SK-N-SH treated with all-trans-retinoic acid at 6 μM for 48 hours (cell line): ENCODE measurements around the gene LMF2.

Source experiments
- ATAC-seq: fragments of 200-7000 bp; cut with Tn5 transposase; 3 replicates; pipeline ENCODE4 v1.9.1; 2020; ENCODE audit warnings: mild to moderate bottlenecking, moderate library complexity
- ARNTL ChIP-seq: fragments of 450-650 bp; formaldehyde crosslinking; IDR thresholded peaks from 2 replicates; pipeline ENCODE4 v1.5.0; 2020; ENCODE audit warnings: low read depth, mild to moderate bottlenecking, moderate library complexity, borderline replicate concordance
- CREB5 ChIP-seq: fragments of 250-450 bp; sonication (Bioruptor Pico); IDR thresholded peaks from 2 replicates; pipeline ENCODE4 v1.5.1; 2020; ENCODE audit warnings: low read depth, mild to moderate bottlenecking, moderate library complexity
- CSDC2 ChIP-seq: fragments of 250-450 bp; sonication (Bioruptor Pico); IDR thresholded peaks from 2 replicates; pipeline ENCODE4 v1.5.0; 2020; ENCODE audit warnings: mild to moderate bottlenecking, moderate library complexity
- CSRNP3 ChIP-seq: fragments of 250-450 bp; sonication (Bioruptor Pico); IDR thresholded peaks from 2 replicates; pipeline ENCODE4 v1.5.1; 2021; ENCODE audit warnings: mild to moderate bottlenecking, moderate library complexity
- ESRRG ChIP-seq: fragments of 250-450 bp; sonication (Bioruptor Pico); IDR thresholded peaks from 2 replicates; pipeline ENCODE4 v1.6.1; 2021; ENCODE audit warnings: mild to moderate bottlenecking
- GLIS3 ChIP-seq: fragments of 250-450 bp; sonication (Bioruptor Pico); IDR thresholded peaks from 2 replicates; pipeline ENCODE4 v1.5.0; 2020; ENCODE audit warnings: mild to moderate bottlenecking, moderate library complexity
- ISL1 ChIP-seq: fragments of 250-450 bp; sonication (Bioruptor Pico); IDR thresholded peaks from 2 replicates; pipeline ENCODE4 v2.1.2; 2022; ENCODE audit warnings: mild to moderate bottlenecking, moderate library complexity
- OSR1 ChIP-seq: fragments of 250-450 bp; sonication (Bioruptor Pico); IDR thresholded peaks from 2 replicates; pipeline ENCODE4 v1.8.0; 2022; ENCODE audit warnings: moderate library complexity, mild to moderate bottlenecking, inconsistent platforms
- POU6F1 ChIP-seq: fragments of 250-450 bp; sonication (Bioruptor Pico); IDR thresholded peaks from 2 replicates; pipeline ENCODE4 v1.8.0; 2021; ENCODE audit warnings: low read depth, mild to moderate bottlenecking, moderate library complexity, borderline replicate concordance
- RARB ChIP-seq: fragments of 250-450 bp; sonication (Bioruptor Pico); IDR thresholded peaks from 2 replicates; pipeline ENCODE4 v1.8.0; 2021; ENCODE audit warnings: mild to moderate bottlenecking, moderate library complexity
- TCF4 ChIP-seq: fragments of 250-450 bp; sonication (Bioruptor Pico); IDR thresholded peaks from 2 replicates; pipeline ENCODE4 v1.8.0; 2021; ENCODE audit warnings: mild to moderate bottlenecking, moderate library complexity, borderline replicate concordance
- TSHZ2 ChIP-seq: fragments of 250-450 bp; sonication (Bioruptor Pico); IDR thresholded peaks from 2 replicates; pipeline ENCODE4 v1.5.0; 2020; ENCODE audit warnings: mild to moderate bottlenecking, moderate library complexity
- ZC3H10 ChIP-seq: fragments of 250-450 bp; sonication (Bioruptor Pico); IDR thresholded peaks from 2 replicates; pipeline ENCODE4 v1.5.1; 2021; ENCODE audit warnings: mild to moderate bottlenecking, moderate library complexity
- ZFP3 ChIP-seq: fragments of 250-450 bp; sonication (Bioruptor Pico); IDR thresholded peaks from 2 replicates; pipeline ENCODE4 v1.5.0; 2020; ENCODE audit warnings: mild to moderate bottlenecking, moderate library complexity
- ZFP30 ChIP-seq: fragments of 450-650 bp; formaldehyde crosslinking; IDR thresholded peaks from 2 replicates; pipeline ENCODE4 v1.5.0; 2022; ENCODE audit warnings: mild to moderate bottlenecking, moderate library complexity
- ZNF70 ChIP-seq: fragments of 450-650 bp; formaldehyde crosslinking; IDR thresholded peaks from 2 replicates; pipeline ENCODE4 v1.5.0; 2020; ENCODE audit warnings: mild to moderate bottlenecking, moderate library complexity
- ZNF8 ChIP-seq: fragments of 450-650 bp; formaldehyde crosslinking; IDR thresholded peaks from 2 replicates; pipeline ENCODE4 v1.5.0; 2020; ENCODE audit warnings: mild to moderate bottlenecking, moderate library complexity

The LMF2 gene

GRCh38 chr22:50485221-50486131 is 22.0 kb downstream of the LMF2 start (continued):
- TF ChIP-seq CSRNP3 = no peak

- ATAC-seq = no peak
- TF ChIP-seq ZNF70 (CRISPR knock-in tag) (no peak), ESRRG (CRISPR knock-in tag) (no peak)
Measured at GRCh38 chr22:50483977-50484853, 23.3 kb downstream of the LMF2 start.

GRCh38 chr22:50483556-50483955 is 23.9 kb downstream of the LMF2 start:
- ATAC-seq = no peak
- no peak for TF ChIP-seq TSHZ2
- TF ChIP-seq ZNF70 (CRISPR knock-in tag) = no peak
- no peak for TF ChIP-seq ESRRG (CRISPR knock-in tag)
- no peak for TF ChIP-seq POU6F1 (CRISPR knock-in tag)
- TF ChIP-seq CREB5 (CRISPR knock-in tag) = no peak
- TF ChIP-seq ARNTL (CRISPR knock-in tag) = no peak
- no peak for TF ChIP-seq ZC3H10
- TF ChIP-seq ISL1 = no peak
- no peak for TF ChIP-seq CSDC2 (CRISPR knock-in tag)
- no peak for TF ChIP-seq TCF4 (CRISPR knock-in tag)
- TF ChIP-seq OSR1 (CRISPR knock-in tag) = no peak
- no peak for TF ChIP-seq ZNF8
- TF ChIP-seq GLIS3 = no peak
- no peak for TF ChIP-seq ZFP30 (CRISPR knock-in tag)
- TF ChIP-seq CSRNP3 = no peak

- no peak for ATAC-seq
- no peak for TF ChIP-seq GLIS3
- no peak for TF ChIP-seq TSHZ2
- TF ChIP-seq RARB = no peak
- TF ChIP-seq TCF4 (CRISPR knock-in tag) = no peak
- TF ChIP-seq ZFP3 (CRISPR knock-in tag) = no peak
- no peak for TF ChIP-seq ZC3H10
Measured at GRCh38 chr22:50483106-50483505, 24.4 kb downstream of the LMF2 start.
